Colonic mucosa (tissue), 4 donors: ENCODE data around the gene NEK7. TPM values are rescaled to one million over a fixed set of nuclear protein-coding genes. Genes with fewer than 3 reads are reported as not detected.

Experiments
- DNase-seq: peaks from one replicate; pipeline ENCODE4 v3.0.0-alpha.2; 2020
- H3K27ac ChIP-seq: fragments of 200-600 bp; one replicate; pipeline ENCODE4 v1.8.0; 2021
- H3K27me3 ChIP-seq: fragments of 200-600 bp; one replicate; pipeline ENCODE4 v1.8.0; 2021
- H3K36me3 ChIP-seq: fragments of 200-600 bp; one replicate; pipeline ENCODE4 v1.8.0; 2021
- H3K4me1 ChIP-seq: fragments of 200-600 bp; one replicate; pipeline ENCODE4 v1.8.0; 2021; ENCODE audit warnings: mild to moderate bottlenecking
- H3K4me3 ChIP-seq: fragments of 200-600 bp; one replicate; pipeline ENCODE4 v1.8.0; 2021
- H3K9ac ChIP-seq, 2 donors: one replicate each; pipeline ENCODE4 v1.7.0; 2013; ENCODE audit warnings: control low read depth in 2 of 2, low read depth in 2 of 2, low read length in 2 of 2
- H3K9me3 ChIP-seq: fragments of 200-600 bp; one replicate; pipeline ENCODE4 v1.8.0; 2021
- CTCF ChIP-seq: fragments of 200-600 bp; IDR thresholded peaks from one replicate; pipeline ENCODE4 v1.8.0; 2022; ENCODE audit warnings: antibody characterized with exemption, mild to moderate bottlenecking
- intact Hi-C: fragments of 100-400 bp; cut with DNase I; formaldehyde crosslinking; loops from one replicate; pipeline ENCODE4 v1.14.1; 2022
- total RNA-seq, 2 donors: library from RNA; stranded (reverse); fragmentation: NEBNext Ultra II Directional in 1 of 2; extraction: Animal tissue kit (Norgen Biotek cat#: 25700) in 1 of 2; gene quantifications; one replicate each; pipeline ENCODE4 v1.2.1, GENCODE V29; 2021
- donor health status: healthy.
- donor health status: DM: no; HTN: no; CAD: no.
- donor health status: DM: no; HTN: no; CAD: no.

The NEK7 gene
- total RNA-seq, 2 donors from 2014 or later = 45.4 to 64.7 TPM

GRCh38 chr1:198259333-198260074 is 102.7 kb downstream of the NEK7 start:
- H3K27me3 ChIP-seq = no peaks in the 10 kb centered on the region
- intact Hi-C loops = no loop called here
- H3K9me3 ChIP-seq = no peaks in the 10 kb centered on the region
- H3K27ac ChIP-seq = no peak overlapping the region
- H3K36me3 ChIP-seq = no peaks in the 10 kb centered on the region
- DNase-seq = no peak
- no peak overlapping the region for H3K4me3 ChIP-seq
- no peak for TF ChIP-seq CTCF
- no peak overlapping the region for H3K9ac ChIP-seq
- H3K4me1 ChIP-seq = no peaks in the 10 kb centered on the region

- no peak overlapping the region for H3K27ac ChIP-seq
- H3K9me3 ChIP-seq = no peaks in the 10 kb centered on the region
- TF ChIP-seq CTCF = no peak
- H3K4me3 ChIP-seq = no peak overlapping the region
- no peak for DNase-seq
- no peaks in the 10 kb centered on the region for H3K27me3 ChIP-seq
- intact Hi-C loops = no loop called here
- H3K9ac ChIP-seq = no peak overlapping the region
- H3K4me1 ChIP-seq = no peaks in the 10 kb centered on the region
- H3K36me3 ChIP-seq = no peaks in the 10 kb centered on the region
These were observed 105.1 kb downstream of the NEK7 start for GRCh38 chr1:198261886-198262285.

- Histone ChIP-seq H3K4me1 (no peaks in the 10 kb centered on the region), H3K27ac (no peak overlapping the region), H3K27me3 (no peaks in the 10 kb centered on the region), H3K36me3 (no peaks in the 10 kb centered on the region), H3K9me3 (no peaks in the 10 kb centered on the region), H3K9ac (no peak overlapping the region), H3K4me3 (no peak overlapping the region)
- no peak for DNase-seq
- no peak for TF ChIP-seq CTCF
- intact Hi-C loops = no loop called here
These were observed 106.4 kb downstream of the NEK7 start for GRCh38 chr1:198263186-198263585.

- no peak for TF ChIP-seq CTCF
- H3K4me3 ChIP-seq = no peak overlapping the region
- H3K9me3 ChIP-seq = no peaks in the 10 kb centered on the region
- no peaks in the 10 kb centered on the region for H3K4me1 ChIP-seq
- H3K9ac ChIP-seq = no peak overlapping the region
- H3K36me3 ChIP-seq = no peaks in the 10 kb centered on the region
- no peak overlapping the region for H3K27ac ChIP-seq
- no peak for DNase-seq
- H3K27me3 ChIP-seq = no peaks in the 10 kb centered on the region
- intact Hi-C loops = no loop called here
These were observed 107.5 kb downstream of the NEK7 start for GRCh38 chr1:198264282-198264681.

GRCh38 chr1:198265073-198265661 is 108.4 kb downstream of the NEK7 start:
- intact Hi-C loops = no loop called here
- TF ChIP-seq CTCF = no peak
- no peak overlapping the region for H3K27ac ChIP-seq

More at GRCh38 chr1:198265073-198265661, 108.4 kb downstream of the NEK7 start:
- DNase-seq = no peak
- Histone ChIP-seq H3K9me3 (no peaks in the 10 kb centered on the region), H3K36me3 (no peaks in the 10 kb centered on the region), H3K9ac (no peak overlapping the region), H3K4me1 (no peaks in the 10 kb centered on the region), H3K27me3 (no peaks in the 10 kb centered on the region), H3K4me3 (no peak overlapping the region)
